Vagina (tissue), 2 donors: ENCODE data around the gene NEUROD2. TPM values are rescaled to one million over a fixed set of nuclear protein-coding genes. Genes with fewer than 3 reads are reported as not detected.

Experiments used
- DNase-seq, 2 donors: peaks; one replicate each; pipeline ENCODE4 v3.0.0-alpha.2; 2017; ENCODE audit errors: extremely low spot score in 2 of 2
- H3K27ac ChIP-seq: fragments of 200-600 bp; sonication (generic); one replicate; pipeline ENCODE4 v1.5.1; 2019
- H3K27me3 ChIP-seq: fragments of 200-600 bp; sonication (generic); one replicate; pipeline ENCODE4 v1.5.1; 2019
- H3K36me3 ChIP-seq, 2 donors: fragments of 200-600 bp; sonication (generic); one replicate each; pipeline ENCODE4 v1.5.1; 2017 to 2019
- H3K4me1 ChIP-seq: fragments of 200-600 bp; sonication (generic); one replicate; pipeline ENCODE4 v1.5.1; 2019
- H3K4me3 ChIP-seq, 2 donors: fragments of 200-600 bp; sonication (generic); 1 replicate in 1 of 2; 2 replicates in 1 of 2; pipeline ENCODE4 v1.5.1; 2016 to 2019
- H3K9me3 ChIP-seq: fragments of 200-600 bp; sonication (generic); one replicate; pipeline ENCODE4 v1.5.1; 2019
- POLR2A ChIP-seq, 2 donors: fragments of 450-650 bp; IDR thresholded peaks; one replicate each; pipeline ENCODE4 v1.6.1; 2017; ENCODE audit warnings: antibody characterized with exemption in 2 of 2, mild to moderate bottlenecking in 2 of 2, moderate library complexity in 2 of 2
- POLR2AphosphoS5 ChIP-seq, 2 donors: sonication (generic); formaldehyde crosslinking; IDR thresholded peaks; one replicate each; pipeline ENCODE4 v1.9.0; 2017; ENCODE audit warnings: antibody characterized with exemption in 2 of 2, mild to moderate bottlenecking in 2 of 2, low read depth in 1 of 2; ENCODE audit not compliant: insufficient read depth in 1 of 2
- intact Hi-C: fragments of 100-400 bp; cut with DNase I; formaldehyde crosslinking; loops from one replicate; pipeline ENCODE4 v1.15.1; 2023
- total RNA-seq: library from RNA; depleted of rRNA; stranded (reverse); fragments of >200 nt; gene quantifications from one replicate; pipeline ENCODE4 v1.2.3, GENCODE V29; 2016
- TF ChIP-seq, protein P1 (sequence below), 3 experiments: fragments of 450-650 bp in 2 of 3; fragments of 200-600 bp in 1 of 3; sonication (generic) in 1 of 3; IDR thresholded peaks; one replicate each; pipeline ENCODE4 v1.5.1; 2017 to 2019; ENCODE audit warnings: antibody characterized with exemption in 3 of 3, mild to moderate bottlenecking in 2 of 3, moderate library complexity in 2 of 3

Gene NEUROD2
- total RNA-seq, 1 donor from 2014 or later, result not detected

- DNase-seq, result no peak
- Histone ChIP-seq H3K4me1 (peaks cover 33% of the 10 kb centered on the region), H3K36me3 (no peaks in the 10 kb centered on the region), H3K4me3 (no peak overlapping the region), H3K9me3 (no peaks in the 10 kb centered on the region), H3K27me3 (peaks cover 24% of the 10 kb centered on the region), H3K27ac (no peak overlapping the region)
- intact Hi-C loops, result no loop called here
- TF ChIP-seq POLR2A (IDR thresholded peaks at IDR 0.05) (no peak), POLR2AphosphoS5 (IDR thresholded peaks at IDR 0.05; ENCODE audit: insufficient read depth in 1 of 2, low read depth in 1 of 2) (no peak)
- TF ChIP-seq, protein P1, sequence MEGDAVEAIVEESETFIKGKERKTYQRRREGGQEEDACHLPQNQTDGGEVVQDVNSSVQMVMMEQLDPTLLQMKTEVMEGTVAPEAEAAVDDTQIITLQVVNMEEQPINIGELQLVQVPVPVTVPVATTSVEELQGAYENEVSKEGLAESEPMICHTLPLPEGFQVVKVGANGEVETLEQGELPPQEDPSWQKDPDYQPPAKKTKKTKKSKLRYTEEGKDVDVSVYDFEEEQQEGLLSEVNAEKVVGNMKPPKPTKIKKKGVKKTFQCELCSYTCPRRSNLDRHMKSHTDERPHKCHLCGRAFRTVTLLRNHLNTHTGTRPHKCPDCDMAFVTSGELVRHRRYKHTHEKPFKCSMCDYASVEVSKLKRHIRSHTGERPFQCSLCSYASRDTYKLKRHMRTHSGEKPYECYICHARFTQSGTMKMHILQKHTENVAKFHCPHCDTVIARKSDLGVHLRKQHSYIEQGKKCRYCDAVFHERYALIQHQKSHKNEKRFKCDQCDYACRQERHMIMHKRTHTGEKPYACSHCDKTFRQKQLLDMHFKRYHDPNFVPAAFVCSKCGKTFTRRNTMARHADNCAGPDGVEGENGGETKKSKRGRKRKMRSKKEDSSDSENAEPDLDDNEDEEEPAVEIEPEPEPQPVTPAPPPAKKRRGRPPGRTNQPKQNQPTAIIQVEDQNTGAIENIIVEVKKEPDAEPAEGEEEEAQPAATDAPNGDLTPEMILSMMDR (IDR thresholded peaks at IDR 0.05), result no peak
These were observed 11.0 kb downstream of the NEUROD2 start for GRCh38 chr17:39596543-39597267.

GRCh38 chr17:39595928-39596510 is 11.7 kb downstream of the NEUROD2 start:
- no peak for DNase-seq
- no peak overlapping the region for H3K27ac ChIP-seq
- no peaks in the 10 kb centered on the region for H3K36me3 ChIP-seq
- peaks cover 33% of the 10 kb centered on the region for H3K4me1 ChIP-seq
- intact Hi-C loops, result no loop called here
- no peaks in the 10 kb centered on the region for H3K9me3 ChIP-seq
- no peak overlapping the region for H3K4me3 ChIP-seq
- TF ChIP-seq POLR2AphosphoS5 (IDR thresholded peaks at IDR 0.05; ENCODE audit: insufficient read depth in 1 of 2, low read depth in 1 of 2) (no peak), POLR2A (IDR thresholded peaks at IDR 0.05) (no peak)
- TF ChIP-seq, protein P1 (IDR thresholded peaks at IDR 0.05), result no peak
- H3K27me3 ChIP-seq, result peaks cover 24% of the 10 kb centered on the region

- no peak for DNase-seq
- no peaks in the 10 kb centered on the region for H3K36me3 ChIP-seq
- peaks cover 33% of the 10 kb centered on the region for H3K4me1 ChIP-seq
- TF ChIP-seq, protein P1 (IDR thresholded peaks at IDR 0.05), result no peak
- H3K27me3 ChIP-seq, result peaks cover 23% of the 10 kb centered on the region
- H3K9me3 ChIP-seq, result no peaks in the 10 kb centered on the region
- no peak overlapping the region for H3K27ac ChIP-seq
- intact Hi-C loops, result no loop called here
- H3K4me3 ChIP-seq, result no peak overlapping the region
These were observed 12.4 kb downstream of the NEUROD2 start for GRCh38 chr17:39595294-39595693.

- peaks cover 17% of the 10 kb centered on the region for H3K4me1 ChIP-seq
- H3K4me3 ChIP-seq, result no peak overlapping the region
- no peaks in the 10 kb centered on the region for H3K36me3 ChIP-seq
- no peaks in the 10 kb centered on the region for H3K9me3 ChIP-seq
- no peak overlapping the region for H3K27ac ChIP-seq
- DNase-seq, result no peak
- TF ChIP-seq POLR2A (IDR thresholded peaks at IDR 0.05) (no peak), POLR2AphosphoS5 (IDR thresholded peaks at IDR 0.05; ENCODE audit: insufficient read depth in 1 of 2, low read depth in 1 of 2) (no peak)
- TF ChIP-seq, protein P1 (IDR thresholded peaks at IDR 0.05), result no peak
- peaks cover 5% of the 10 kb centered on the region for H3K27me3 ChIP-seq
- intact Hi-C loops, result no loop called here
These were observed 14.3 kb downstream of the NEUROD2 start for GRCh38 chr17:39593371-39593770.
